ENCODE data around the gene ADNP2.

- no peak for TF ChIP-seq POLR2A (IDR thresholded peaks at IDR 0.05)
- TF ChIP-seq CTCF (IDR thresholded peaks at IDR 0.05): no peak
- TF ChIP-seq EP300 (IDR thresholded peaks at IDR 0.05): no peak
Measured at GRCh38 chr18:80189531-80189865, 80.4 kb downstream of the ADNP2 start.

Measured in tibial nerve (tissue), 4 donors.